Epithelial cell of proximal tubule (primary cell): ENCODE measurements around the gene GPER1. TPM values are rescaled to one million over a fixed set of nuclear protein-coding genes. Genes with fewer than 3 reads are reported as not detected.

Experiments
- DNase-seq: peaks from one replicate; pipeline ENCODE4 v3.0.0-alpha.2; 2011; ENCODE audit warnings: low read depth
- H3K4me3 ChIP-seq: 2 replicates; pipeline ENCODE4 v1.5.1; 2011; ENCODE audit warnings: low read depth, mild to moderate bottlenecking, low read length
- CTCF ChIP-seq: conservative IDR thresholded peaks from 2 replicates; pipeline ENCODE4 v1.5.1; 2012; ENCODE audit warnings: low read depth, mild to moderate bottlenecking, low read length
- total RNA-seq: library from RNA; depleted of rRNA; stranded (reverse); fragments of >200 nt; gene quantifications from 2 replicates; pipeline ENCODE4 v1.2.3, GENCODE V29; 2015

GPER1 gene
- total RNA-seq, 1 donor from 2014 or later, result 0.81 TPM

DNA sequence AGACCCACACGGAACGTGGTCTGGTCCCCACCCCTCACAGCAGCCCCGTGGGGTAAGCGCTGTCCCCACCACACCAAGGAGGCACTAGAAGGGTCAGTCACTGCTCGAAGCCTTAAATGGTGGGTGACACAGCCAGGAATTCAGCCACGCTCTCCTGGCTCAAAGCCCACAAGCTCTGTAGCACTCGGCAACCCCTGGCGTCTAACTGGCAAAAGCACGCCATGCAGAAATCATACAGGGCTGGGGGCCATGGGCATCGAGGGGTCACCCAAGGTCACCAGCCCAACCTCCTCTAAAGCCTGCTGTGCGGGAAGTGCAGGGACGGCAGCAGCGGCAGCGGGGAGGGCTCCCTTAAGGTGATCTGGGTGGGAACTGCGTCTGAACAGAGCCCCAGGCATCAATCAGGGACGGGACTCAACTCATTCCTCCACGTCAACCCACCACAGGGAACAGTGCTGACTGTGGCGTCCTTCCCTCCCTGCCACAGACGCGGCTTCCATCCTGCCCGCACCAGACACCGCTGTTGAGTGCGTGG is 7.8 kb downstream of the GPER1 start:
- no peak for DNase-seq
- H3K4me3 ChIP-seq, result no peak overlapping the region
- TF ChIP-seq CTCF, result no peak

DNA sequence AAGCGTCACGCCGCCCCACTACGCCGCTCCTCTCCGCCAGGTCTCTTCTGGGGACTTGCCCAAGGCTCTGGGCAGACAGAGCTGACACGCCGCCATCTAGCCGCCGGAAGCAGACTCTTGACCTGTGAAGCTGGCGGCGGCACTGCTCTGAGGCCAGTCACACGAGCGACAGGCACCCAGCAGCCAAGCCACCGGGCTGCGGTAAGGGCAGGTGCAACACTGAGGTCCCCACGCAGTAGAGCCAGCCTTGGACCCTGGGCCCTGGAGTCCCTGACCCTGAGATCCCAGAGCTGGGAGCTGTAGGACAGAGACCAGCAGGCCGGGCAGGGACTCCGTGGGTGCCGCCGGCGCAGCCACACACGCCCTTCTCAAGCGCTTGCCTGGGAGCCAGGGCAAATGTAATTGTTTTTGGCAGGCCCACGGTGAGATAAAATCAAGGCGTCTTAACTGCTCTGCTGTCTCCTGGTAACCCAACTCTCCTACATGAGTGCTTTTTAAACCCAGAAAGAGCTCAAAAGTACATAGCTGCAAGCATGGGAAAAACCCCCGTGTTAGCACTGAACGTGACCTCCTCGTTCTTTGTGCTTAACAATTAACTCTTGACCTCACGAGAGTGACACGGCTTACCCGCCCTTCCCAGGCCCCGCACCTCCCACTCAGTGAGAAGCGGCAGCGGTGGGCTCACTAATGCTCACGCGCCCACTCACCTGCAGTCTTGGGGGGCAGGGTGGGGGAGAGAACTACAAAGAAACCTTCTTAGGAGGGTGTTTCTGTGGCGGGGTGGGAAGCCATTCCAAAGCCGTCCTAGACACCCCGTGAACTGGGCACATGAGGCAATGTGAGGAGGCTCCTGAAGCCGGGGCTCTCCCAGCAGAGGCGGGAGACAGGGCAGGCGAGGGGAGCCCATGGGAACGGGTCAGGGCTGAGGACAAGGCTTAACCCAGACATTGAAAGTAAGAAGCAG is 8.5 kb downstream of the GPER1 start:
- TF ChIP-seq CTCF, result no peak
- H3K4me3 ChIP-seq, result no peak overlapping the region
- DNase-seq, result no peak

DNA sequence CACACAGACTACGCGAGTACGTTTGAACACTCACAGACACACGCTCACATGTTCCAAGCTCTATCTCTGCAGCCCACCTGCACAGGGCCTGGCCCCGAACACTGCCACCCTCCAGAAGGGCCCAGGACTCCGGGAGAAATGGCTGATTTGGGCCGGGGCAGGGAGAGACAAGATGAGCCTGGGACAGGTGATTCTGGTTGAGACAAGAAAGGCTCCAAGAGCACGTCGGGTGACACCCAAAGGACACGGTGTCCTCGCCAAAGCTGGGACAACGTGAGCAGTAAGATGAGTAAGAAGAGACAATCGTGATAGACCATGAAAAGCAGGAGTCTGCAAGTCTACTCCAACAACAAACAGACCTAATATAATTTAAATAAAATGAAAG is 9.2 kb downstream of the GPER1 start:
- no peak for DNase-seq
- no peak overlapping the region for H3K4me3 ChIP-seq
- no peak for TF ChIP-seq CTCF

- no peak for TF ChIP-seq CTCF
- H3K4me3 ChIP-seq, result no peak overlapping the region
Observed at GRCh38 chr7:1098243-1099153, 10.6 kb downstream of the GPER1 start.

DNA sequence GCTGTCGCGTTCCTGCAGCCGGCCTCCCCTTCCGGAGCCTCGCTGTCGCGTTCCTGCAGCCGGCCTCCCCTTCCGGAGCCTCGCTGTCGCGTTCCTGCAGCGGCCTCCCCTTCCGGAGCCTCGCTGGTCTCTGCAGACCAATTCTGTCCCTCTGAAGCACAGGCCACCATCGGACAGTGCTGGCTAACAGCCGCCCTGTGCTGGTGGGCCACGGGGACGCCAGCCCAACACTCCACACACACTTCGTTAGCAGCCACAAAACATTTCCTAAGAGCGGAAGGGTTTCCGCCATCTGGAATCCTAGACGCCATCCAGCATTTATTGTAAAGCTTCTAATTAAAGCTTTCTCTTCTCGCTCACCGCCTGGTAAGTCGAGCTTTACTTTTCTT is 11.2 kb downstream of the GPER1 start:
- no peak for DNase-seq
- no peak overlapping the region for H3K4me3 ChIP-seq
- no peak for TF ChIP-seq CTCF

More at GRCh38 chr7:1098243-1099153, 10.6 kb downstream of the GPER1 start:
- DNase-seq, result no peak

DNA sequence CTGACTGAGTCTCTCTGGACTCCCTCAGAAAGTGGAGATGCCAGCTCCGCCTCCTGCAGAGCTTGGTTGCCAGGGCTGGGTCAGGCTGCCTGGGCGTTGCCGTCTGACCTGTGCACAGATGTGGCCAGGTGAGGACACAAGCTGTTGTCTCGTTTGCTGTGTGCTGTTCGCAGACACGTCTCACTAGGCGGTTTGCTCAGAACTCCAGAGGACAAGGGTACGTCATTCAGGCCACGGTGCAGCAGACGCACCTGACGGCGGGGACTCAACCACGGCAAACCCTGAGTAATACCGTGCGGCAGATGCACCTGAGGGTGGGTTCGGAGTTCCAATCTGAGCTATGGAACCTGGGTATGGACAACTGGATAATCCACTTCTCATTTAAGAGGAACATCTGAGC is 11.7 kb downstream of the GPER1 start:
- DNase-seq, result no peak
- no peak for TF ChIP-seq CTCF
- H3K4me3 ChIP-seq, result no peak overlapping the region
